GM18526 (cell line): ENCODE data around the gene PMVK.

ENCODE experiments used
- POLR2A ChIP-seq: IDR thresholded peaks from 3 replicates; pipeline ENCODE4 v1.6.1; 2011; ENCODE audit not compliant: insufficient read length; ENCODE audit errors: extremely low read depth

PMVK gene

GRCh38 chr1:154944401-154945159 is 8.1 kb upstream of the PMVK start:
- no peak for TF ChIP-seq POLR2A

DNA sequence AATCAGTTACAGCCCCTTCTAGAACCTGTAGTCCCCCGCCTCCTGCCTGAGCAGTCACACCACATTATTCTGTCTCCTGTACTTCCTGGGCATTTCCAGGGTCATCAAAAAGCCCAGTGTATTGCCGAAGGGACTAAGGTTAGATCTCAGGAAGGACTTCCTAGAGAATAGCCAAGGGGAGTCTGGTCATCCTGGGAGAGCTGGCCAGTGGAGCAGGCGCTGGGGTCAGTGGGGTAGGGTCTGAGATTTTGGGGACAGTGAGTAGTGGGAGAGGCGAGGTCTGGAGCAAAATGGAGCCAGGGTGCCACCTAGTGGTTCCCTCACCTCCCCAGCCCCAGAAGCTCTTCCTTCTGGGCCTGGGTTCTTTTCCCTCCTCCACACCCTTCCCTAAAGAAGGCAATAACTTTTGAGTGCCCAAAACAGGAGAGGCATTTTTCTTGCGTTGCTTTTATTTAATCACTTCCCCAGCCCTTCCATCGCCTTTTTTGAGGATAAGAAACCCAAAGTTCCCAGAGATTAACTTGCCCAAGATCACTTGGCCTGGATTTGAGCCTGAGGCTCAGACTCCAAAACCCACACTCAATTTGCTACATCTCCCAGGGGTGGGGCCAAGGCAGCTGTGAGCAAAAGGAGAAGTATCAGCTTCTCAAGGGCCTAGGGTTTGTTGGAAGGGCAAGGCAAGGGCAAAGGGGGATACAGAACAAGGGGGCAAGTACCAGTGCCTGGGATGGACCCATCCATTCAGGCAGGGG is 7.3 kb upstream of the PMVK start:
- no peak for TF ChIP-seq POLR2A

DNA sequence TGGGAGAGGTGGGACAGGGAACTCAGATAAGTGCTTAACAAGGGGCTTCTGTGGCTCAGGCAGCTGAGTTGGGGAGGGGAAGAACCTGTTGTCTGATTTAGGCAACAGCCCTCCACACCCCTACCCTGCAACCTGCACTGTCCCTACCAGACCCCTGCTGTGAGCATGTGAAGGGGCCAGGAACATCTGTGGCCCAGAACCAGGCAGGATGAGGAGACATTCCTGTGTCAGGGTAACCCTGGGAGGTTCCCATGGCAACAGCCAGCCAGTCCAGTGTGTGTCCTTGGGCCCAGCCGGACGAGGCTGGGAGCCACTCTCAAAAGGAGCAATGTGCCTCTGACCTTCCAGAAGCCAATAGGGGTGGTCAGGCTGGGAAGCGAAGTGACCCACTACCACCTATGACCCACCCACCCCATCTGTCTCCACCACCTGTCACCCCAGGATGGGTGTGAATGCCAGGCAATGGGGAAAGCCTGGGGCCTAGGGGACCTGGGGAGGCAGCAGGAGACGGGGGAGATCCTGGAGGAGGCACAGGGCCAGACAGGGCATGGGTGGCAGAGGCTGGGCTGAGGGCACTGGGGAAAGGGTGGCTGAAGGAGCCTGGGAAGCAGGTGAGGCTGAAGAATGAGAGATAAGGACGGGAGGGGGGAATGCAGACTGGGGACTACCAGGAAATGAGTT is 5.0 kb upstream of the PMVK start:
- no peak for TF ChIP-seq POLR2A

- TF ChIP-seq POLR2A: no peak
Measured at GRCh38 chr1:154940651-154941194, 4.2 kb upstream of the PMVK start.

DNA sequence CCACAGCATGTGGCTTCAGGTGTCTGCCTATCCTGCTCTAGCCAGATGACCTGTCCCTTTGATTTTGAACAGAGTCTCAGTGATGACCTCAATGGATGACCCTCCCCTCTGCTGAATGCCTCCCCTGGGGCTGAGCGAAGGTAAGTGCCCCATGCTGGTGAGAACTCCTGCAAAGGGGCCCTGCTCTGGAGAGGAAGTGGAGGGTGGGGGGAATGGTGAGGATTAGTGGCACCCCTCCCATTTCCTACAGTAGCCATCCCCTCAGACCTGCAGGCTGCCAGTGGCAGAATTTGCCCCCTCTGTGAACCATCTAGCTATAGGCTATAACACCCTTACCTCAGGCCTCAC is 3.7 kb upstream of the PMVK start:
- no peak for TF ChIP-seq POLR2A

- TF ChIP-seq POLR2A: no peak
Measured at GRCh38 chr1:154938604-154939399, 2.3 kb upstream of the PMVK start.

DNA sequence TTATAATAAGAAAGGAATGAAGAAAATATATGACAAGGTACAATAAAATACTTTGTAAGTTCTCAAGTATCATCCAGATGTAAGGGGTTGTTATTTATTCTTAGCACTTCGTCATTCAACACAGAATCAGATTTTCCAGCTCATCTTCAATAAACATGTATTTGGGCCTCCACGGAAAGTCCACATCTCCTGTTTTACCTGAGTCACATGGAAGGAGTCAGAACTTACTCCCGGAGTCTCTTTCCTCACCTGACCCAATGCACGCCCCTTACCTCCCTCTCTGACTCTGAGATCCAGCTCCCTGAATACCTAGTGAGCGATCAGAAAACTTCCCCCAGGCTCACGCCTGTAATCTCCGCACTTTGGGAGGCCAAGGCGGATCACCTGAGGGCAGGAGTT is 1.5 kb upstream of the PMVK start:
- TF ChIP-seq POLR2A: no peak

DNA sequence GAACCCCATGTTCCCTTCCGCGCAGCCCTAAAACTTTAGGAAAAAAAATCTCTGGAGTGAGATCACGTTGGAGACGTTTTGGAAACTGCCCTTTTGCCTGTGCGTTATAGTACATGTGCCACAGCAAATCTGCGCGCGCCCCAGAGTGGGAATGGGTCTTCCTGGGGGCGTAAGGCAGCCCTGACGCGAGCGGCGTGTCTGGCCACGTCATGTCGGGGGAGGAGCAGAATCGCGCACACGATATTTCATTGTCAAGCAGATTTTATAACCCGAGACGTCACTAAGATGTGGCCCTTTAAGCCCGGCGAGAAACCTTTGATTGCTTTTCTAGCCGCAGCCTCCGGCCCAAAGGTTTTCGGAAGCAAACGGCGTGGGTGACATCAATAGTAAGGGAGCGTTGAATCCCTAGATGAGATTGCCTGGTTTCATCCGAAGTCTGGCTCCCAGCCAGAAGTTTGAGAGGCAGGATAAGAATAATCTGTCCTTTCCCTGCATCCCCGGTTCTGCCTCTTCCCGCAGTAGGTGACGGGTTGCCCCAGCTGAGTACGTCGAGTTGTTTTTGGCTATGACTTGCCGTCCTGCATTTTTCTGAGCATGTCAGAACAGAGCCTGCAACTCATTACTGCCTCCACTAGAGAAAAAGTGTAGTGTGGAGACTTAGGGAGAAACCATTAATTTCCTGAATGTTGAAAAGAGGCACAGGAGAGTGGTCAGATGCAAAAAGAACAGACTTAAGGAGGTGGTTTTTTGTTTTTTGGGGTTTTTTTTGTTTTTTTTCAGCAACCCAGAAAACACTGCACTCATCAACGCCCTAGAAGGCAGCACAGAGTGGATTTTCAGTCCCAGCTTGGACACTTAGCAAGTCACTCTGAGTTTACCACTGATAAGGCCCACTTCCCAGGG is 817 bp upstream of the PMVK start:
- peak; percentile 64 for TF ChIP-seq POLR2A

DNA sequence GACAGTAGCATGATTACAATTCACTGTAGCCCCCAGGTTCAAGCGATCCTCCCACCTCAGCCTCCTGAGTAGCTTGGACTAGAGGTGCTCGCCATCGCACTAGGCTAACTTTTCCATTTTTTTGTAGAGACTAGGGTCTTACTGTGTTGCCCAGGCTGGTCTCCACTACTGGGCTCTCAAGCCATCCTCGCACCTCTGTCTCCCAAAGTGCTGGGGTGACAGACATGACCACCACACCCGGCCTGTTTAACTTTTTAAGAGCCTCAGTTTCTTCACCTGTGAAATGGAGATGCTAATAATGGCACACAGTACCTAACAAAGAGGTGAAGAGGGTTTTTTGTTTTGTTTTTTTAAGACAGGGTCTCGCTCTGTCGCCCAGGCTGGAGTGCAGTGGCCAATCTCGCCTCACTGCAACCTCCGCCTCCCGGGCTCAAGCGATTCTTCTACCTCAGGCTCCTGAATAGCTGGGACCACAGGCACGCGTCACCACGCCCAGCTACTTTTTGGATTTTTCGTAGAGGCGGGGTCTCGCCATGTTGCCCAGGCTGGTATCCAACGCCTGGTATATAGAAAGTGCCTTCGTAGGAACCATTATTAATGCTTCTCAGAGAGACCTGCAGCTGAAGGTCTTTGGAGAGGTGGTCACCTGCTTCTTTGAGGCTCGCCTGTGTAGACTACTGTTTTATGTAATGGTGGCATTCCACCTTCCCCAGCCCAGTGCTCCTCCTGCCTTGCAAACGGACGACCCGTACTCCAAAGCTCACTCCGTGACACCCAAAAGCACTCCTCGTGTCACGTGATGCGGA is 567 bp downstream of the PMVK start:
- TF ChIP-seq POLR2A: no peak

DNA sequence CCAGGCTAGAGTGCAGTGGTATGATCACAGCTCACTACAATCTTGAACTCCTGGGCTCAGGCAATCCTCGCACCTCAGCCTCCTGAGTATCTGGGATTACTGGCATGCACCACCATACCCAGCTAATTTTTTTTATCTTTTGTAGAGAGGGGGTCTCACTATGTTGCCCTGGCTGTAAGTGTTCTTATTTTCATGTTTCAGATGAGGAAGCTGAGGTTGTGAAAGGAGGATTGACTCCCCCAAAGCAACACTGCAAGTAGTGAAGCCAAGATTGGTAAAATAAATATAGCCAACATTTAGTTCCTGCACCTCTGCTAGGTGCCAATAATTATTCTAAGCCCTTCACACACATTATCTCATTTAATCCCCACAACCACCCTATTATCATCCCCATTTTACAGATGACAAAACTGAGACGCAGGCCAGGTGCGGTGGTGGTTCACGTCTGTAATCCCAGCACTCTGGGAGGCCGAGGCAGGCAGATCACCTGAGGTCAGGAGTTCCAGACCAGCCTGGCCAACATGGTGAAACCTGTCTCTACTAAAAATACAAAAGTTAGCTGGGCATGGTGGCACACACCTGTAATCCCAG is 2.1 kb downstream of the PMVK start:
- no peak for TF ChIP-seq POLR2A

GRCh38 chr1:154931940-154932487 is 4.5 kb downstream of the PMVK start:
- TF ChIP-seq POLR2A: no peak

GRCh38 chr1:154926201-154926600 is 10.3 kb downstream of the PMVK start:
- no peak for TF ChIP-seq POLR2A
